HG03196 (cell line): Measurements from ENCODE around the gene PIEZO2.
"Not testable (repeated sequence)": the region's sequence is repeated elsewhere in the genome, so short reads cannot be mapped to it uniquely, and the experiment has no call there.

Source experiments
- ATAC-seq: cut with Tn5 transposase; IDR thresholded peaks from one replicate; pipeline ENCODE4 v1.9.1; 2021; ENCODE audit not compliant: unreplicated experiment

The PIEZO2 gene

DNA sequence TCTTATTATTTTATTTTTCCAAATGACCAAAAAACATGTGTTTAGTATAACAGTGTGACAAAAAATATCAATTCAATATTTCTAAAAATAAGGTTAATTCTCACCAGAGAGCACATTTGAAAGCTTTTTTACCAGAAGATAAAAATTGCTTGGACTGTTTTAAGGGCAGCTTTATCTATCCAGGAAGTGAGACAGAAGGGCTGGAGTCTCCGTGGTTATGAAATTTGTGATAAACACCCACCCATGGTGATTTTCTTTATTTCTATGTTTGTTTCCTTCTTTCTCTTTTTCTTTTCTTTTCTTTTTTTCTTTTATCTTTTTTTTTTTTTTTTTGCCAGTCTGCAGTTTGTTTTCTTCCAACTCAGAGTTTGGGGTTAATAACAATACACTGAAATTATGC lies 298.5 kb downstream of the PIEZO2 start:
- ATAC-seq = no peak

- ATAC-seq = no peak
Measured at GRCh38 chr18:10850216-10850615, 299.2 kb downstream of the PIEZO2 start.

DNA sequence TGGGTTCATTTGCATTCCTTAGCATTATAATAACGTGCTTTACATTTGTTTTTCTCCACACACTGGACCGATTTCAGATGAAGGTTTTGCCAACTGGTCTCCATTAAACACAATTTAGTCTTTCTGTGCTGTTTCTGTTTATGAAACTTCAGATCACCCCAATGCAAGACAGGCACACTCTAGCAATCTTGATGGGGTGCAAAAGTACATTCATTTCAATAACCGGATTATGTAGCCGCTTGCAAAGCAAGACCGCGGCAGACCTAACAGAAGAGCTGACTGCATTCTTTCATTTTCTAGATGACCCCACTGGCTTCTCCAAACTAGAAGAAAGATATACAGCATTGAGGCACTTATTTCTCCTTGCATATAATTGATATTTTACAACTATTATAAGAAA lies 301.5 kb downstream of the PIEZO2 start:
- no peak for ATAC-seq

GRCh38 chr18:10847408-10847790 lies 302.0 kb downstream of the PIEZO2 start:
- ATAC-seq = no peak

DNA sequence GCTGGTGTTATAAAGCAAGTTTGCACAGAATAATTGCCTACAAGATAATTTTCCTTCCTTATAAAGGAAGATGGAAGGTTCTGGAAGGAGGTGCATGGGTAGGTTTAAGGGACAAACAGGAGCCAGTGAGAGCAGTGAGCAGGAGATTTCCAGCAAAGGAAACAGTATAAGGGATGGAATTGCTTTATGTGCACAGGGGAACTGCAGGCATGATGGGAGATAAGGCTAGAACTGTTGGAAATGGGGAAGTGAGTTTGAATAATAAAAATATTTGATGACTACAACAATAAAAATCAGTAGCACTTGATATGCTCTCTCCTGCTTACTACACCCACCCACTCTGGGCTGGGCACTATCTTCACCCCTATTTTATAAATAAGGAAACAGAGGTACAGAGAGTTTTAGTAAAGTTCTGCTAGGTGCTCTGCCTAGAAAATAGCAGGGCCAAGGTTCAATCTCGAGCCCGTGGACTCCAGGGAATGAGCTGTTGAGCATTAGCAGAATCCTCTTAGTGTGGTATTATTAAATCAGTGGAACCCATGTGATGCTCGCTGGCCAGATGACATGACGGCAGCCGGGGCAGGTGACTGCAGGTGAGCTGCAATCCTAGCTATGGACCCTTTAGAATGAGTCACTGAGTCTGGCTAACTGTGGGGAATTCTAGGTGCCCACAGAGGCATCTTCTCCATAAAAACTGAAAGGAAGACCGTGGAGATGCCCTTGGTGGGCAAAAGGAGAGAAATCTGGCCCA lies 302.5 kb downstream of the PIEZO2 start:
- no peak for ATAC-seq

GRCh38 chr18:10846035-10846434 lies 303.3 kb downstream of the PIEZO2 start:
- not testable (repeated sequence) for ATAC-seq

- ATAC-seq = no peak
Measured at GRCh38 chr18:10843565-10843964, 305.8 kb downstream of the PIEZO2 start.

DNA sequence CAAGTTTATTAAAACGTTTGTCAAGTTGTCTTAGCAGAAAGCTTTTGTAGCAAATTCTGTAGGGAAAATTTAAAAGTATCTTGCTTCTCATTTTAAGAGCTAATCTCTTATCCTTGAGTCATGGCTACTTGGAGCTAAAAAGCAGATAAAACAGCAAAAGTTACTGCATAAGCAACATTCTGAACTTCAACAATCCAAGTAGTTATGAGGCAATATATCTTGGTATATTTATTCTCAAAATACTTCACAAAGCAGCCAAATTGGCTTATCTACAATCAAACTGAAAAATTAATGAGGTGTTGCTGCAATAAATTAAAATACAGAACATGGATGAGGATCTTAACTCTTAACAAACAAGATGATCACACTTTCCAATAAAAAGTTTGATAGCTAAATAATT lies 306.5 kb downstream of the PIEZO2 start:
- ATAC-seq = no peak

GRCh38 chr18:10842371-10842770 lies 307.0 kb downstream of the PIEZO2 start:
- no peak for ATAC-seq

- ATAC-seq = no peak
Measured at GRCh38 chr18:10841203-10841602, 308.2 kb downstream of the PIEZO2 start.

GRCh38 chr18:10840743-10841142 lies 308.6 kb downstream of the PIEZO2 start:
- no peak for ATAC-seq

DNA sequence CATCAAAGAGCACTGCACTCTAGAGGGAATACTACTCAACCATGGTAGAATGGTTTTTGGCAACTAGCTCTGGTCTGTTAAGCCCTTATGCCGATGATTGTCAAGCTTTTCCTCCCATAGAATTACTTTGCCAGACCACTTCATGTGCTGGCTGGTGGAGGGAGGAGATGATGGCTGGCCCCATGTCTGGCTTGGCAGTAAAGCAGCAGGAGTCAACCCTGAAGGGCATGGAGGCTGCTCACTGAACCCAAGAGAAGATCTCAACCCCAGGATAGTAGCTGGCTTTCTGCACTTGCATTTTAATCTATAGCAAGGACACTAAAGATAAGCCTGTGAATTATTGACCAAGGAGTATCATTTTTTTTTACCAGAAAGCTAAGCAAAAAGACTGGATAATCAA lies 309.9 kb downstream of the PIEZO2 start:
- no peak for ATAC-seq

GRCh38 chr18:10838553-10838952 lies 310.8 kb downstream of the PIEZO2 start:
- ATAC-seq = no peak

DNA sequence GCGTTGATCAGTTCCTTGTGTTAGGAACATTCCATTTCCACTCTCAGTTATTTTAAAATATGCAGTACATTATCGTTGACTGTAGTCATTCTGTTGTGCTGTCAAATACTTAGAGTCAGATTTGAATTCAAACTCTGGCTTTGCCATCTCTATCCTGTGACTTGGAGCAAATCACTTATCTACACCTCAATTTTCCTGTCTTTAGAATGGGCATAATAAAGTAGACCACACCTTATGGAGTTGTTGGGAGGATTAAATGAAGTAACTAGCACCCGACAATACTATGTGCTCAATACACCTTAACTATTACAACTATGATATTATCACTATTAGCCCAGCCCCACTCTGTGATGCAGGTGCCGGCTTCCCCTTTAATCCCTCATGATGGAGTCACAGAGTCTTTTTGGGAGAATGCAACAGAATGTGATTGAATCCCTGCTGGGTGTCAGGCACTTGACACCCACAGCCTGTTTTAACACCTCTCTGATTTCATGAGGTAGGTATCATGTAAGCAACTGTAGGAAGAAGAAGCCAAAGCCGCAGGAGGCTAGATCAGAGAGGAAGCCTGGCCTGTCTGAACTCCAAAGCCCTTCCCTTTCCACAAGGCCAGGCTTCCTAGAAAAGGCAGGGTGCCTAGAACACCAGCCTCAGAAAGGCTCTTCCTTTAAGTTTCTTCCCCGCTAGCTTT lies 315.1 kb downstream of the PIEZO2 start:
- ATAC-seq = no peak

GRCh38 chr18:10833656-10834055 lies 315.7 kb downstream of the PIEZO2 start:
- ATAC-seq = no peak

GRCh38 chr18:10826400-10826799 lies 323.0 kb downstream of the PIEZO2 start:
- no peak for ATAC-seq

DNA sequence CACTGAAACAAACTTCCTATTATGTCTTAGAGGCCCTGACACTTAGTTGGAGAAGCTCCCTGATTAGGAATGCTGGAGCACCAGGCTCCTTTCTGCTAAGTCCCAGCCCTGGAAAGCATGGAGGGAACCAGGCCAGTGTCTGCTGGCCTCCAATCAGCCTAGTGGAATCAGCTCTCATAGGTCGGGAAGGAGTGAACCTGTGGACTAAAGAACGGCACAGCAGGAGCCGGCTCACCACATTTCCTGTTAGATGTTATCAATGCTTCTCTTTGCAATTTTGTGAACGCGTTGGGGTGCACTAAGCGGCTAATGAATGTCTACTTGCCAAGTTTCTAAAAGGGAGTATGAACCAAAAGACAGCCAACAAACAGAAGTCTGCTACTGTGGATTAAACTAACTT lies 326.9 kb downstream of the PIEZO2 start:
- ATAC-seq = no peak

- no peak for ATAC-seq
Measured at GRCh38 chr18:10820681-10821080, 328.7 kb downstream of the PIEZO2 start.

DNA sequence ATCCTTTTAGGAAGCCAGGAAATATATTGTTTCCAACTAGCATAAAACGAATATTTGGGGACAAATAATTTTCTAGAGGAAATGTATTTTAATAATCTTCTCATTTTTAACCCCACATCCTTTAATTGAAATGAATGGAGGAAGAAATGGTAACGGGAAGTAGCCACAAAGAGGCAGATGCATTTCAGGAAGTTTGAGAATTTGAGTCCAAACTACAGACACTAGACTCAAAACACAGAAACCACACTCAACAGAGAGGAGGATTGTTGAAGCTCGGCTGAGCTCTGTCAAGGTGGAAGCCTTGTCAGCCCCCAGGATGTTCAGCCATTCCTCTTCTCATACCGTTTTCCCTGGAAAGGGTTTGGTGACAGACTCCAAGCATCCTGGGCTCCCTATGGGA lies 335.0 kb downstream of the PIEZO2 start:
- no peak for ATAC-seq

DNA sequence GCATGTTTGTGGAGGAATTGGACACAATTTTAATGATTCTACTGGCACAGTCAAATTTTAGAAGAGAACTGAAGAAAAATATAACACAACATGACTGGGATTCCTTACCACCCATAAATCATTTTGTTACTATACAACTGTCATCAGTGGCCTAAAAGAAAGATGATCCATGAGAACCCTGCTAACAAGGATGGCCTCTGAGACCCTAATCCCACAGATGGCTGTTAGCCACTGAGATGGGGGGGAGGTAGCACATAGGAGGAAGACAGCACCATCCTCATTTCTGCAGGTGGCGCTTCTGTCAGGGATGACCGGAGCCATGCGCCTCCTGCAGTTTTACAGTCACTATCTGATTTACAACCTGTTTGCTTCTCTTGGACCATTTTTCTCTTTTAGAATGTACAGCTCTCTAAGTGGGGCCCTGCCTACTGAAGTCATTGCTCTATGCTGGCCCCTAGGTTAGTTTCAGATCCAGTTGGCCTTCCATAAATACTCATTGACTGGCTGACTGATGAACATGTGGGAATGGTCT lies 343.7 kb downstream of the PIEZO2 start:
- no peak for ATAC-seq

- ATAC-seq = no peak
Measured at GRCh38 chr18:10804126-10804525, 345.2 kb downstream of the PIEZO2 start.

DNA sequence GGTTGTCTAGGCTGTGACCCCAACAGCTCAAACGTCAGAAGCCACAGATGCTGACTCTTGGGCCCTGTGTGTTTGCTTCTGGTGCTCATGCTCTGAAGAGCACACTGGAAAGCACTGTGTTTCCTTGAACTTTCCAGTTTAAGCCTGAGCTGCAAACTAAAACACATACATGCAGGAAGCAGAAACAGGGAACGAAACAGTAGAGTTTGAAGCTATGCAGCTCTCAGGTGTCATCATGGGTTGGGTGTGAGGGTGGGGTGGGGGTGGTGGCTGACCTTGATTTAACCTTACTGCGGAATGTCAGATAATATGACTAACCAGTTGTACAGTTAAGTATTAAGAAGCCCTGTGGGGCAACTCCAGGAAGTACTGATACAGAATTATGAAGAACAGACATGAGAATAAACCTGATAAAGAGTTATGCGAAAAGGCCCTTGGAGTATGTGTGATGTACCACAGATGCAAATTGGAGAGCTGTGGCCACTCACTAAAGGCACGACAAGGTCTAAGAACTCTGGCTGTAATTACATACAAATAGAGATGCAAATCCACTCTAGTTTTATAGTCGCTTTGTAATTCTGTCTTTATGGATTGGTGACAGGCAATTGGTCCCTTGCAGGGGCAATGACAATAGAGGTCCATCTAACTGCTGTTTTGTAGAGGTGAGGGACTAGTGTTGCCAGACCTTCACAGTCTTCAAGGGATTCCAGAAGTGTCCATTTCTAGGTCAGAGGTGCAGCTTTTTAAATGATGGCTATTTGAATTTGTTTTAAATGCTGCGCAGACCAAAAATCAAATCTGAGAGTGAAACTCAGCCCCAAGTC lies 350.4 kb downstream of the PIEZO2 start:
- ATAC-seq = no peak
